ENCODE measurements around the gene B3GNT8. TPM values are rescaled to one million over a fixed set of nuclear protein-coding genes. Genes with fewer than 3 reads are reported as not detected.

The B3GNT8 gene
- polyA plus RNA-seq, 1 donor from 2014 or later = not detected

DNA sequence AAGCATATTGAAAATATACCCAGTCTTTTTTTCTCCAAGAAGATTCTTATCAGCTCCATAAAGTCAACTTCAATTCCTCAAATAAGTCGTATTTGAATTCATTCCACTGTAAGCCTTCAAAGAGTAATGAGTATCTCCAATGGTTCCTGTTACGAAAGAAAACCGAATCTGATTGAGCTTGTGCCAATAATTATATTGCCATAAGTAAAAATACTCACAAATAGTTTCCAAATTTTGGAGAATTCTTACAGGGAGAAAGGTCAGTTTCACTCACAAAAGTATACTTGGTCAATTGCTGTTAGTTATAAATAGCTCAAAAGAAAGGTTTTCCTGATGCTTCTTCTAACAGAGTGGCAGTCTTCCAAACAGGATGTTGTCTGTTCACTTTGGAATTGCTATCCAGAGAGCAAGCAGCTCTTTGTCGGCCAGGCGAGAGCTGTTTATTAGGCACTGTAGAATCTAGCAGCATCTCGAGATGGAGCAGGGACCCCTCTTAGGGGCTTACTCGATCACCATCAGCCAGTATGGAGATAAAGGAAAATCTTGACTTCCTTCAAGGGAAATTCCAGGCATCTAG, 29.3 kb upstream of the B3GNT8 start (continued):
- TF ChIP-seq, protein P1, sequence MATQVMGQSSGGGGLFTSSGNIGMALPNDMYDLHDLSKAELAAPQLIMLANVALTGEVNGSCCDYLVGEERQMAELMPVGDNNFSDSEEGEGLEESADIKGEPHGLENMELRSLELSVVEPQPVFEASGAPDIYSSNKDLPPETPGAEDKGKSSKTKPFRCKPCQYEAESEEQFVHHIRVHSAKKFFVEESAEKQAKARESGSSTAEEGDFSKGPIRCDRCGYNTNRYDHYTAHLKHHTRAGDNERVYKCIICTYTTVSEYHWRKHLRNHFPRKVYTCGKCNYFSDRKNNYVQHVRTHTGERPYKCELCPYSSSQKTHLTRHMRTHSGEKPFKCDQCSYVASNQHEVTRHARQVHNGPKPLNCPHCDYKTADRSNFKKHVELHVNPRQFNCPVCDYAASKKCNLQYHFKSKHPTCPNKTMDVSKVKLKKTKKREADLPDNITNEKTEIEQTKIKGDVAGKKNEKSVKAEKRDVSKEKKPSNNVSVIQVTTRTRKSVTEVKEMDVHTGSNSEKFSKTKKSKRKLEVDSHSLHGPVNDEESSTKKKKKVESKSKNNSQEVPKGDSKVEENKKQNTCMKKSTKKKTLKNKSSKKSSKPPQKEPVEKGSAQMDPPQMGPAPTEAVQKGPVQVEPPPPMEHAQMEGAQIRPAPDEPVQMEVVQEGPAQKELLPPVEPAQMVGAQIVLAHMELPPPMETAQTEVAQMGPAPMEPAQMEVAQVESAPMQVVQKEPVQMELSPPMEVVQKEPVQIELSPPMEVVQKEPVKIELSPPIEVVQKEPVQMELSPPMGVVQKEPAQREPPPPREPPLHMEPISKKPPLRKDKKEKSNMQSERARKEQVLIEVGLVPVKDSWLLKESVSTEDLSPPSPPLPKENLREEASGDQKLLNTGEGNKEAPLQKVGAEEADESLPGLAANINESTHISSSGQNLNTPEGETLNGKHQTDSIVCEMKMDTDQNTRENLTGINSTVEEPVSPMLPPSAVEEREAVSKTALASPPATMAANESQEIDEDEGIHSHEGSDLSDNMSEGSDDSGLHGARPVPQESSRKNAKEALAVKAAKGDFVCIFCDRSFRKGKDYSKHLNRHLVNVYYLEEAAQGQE (IDR thresholded peaks at IDR 0.05; ENCODE audit: borderline replicate concordance) = no peak

DNA sequence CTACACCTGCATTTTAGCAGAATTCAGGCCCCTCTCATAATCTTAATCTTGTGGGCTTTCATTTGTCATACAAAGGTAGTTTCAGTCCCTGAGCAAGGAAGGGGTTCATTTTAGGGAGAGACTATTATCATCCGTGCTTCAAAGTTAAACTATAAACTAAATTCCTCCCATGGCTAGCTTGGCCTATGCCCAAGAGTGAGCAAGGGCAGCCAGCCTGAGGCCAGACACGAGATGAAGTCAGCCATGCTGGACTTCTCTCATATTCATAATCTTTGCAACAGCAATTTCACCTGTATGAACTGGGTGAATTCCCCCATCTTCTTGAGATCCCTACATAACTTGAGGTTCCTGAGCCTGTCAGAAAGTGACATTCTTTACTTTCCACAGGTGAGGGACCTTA, 28.8 kb upstream of the B3GNT8 start:
- H3K27me3 ChIP-seq (ENCODE audit: insufficient read depth, low read depth, low read length) = no peaks in the 10 kb centered on the region

More for the DNA sequence above, 28.8 kb upstream of the B3GNT8 start:
- no peaks in the 10 kb centered on the region for H4K20me1 ChIP-seq (ENCODE audit: insufficient read depth)
- H3K9me2 ChIP-seq (ENCODE audit: insufficient read depth, low read length) = no peaks in the 10 kb centered on the region
- no peak for TF ChIP-seq TAF1 (IDR thresholded peaks at IDR 0.05; ENCODE audit: low read depth)
- no peak for TF ChIP-seq MXI1 (conservative IDR thresholded peaks at IDR 0.05; ENCODE audit: poor library complexity, severe bottlenecking)
- TF ChIP-seq, protein P2, sequence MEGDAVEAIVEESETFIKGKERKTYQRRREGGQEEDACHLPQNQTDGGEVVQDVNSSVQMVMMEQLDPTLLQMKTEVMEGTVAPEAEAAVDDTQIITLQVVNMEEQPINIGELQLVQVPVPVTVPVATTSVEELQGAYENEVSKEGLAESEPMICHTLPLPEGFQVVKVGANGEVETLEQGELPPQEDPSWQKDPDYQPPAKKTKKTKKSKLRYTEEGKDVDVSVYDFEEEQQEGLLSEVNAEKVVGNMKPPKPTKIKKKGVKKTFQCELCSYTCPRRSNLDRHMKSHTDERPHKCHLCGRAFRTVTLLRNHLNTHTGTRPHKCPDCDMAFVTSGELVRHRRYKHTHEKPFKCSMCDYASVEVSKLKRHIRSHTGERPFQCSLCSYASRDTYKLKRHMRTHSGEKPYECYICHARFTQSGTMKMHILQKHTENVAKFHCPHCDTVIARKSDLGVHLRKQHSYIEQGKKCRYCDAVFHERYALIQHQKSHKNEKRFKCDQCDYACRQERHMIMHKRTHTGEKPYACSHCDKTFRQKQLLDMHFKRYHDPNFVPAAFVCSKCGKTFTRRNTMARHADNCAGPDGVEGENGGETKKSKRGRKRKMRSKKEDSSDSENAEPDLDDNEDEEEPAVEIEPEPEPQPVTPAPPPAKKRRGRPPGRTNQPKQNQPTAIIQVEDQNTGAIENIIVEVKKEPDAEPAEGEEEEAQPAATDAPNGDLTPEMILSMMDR (IDR thresholded peaks at IDR 0.05; ENCODE audit: poor library complexity, severe bottlenecking) = no peak
- TF ChIP-seq POLR2AphosphoS5 (IDR thresholded peaks at IDR 0.05) = no peak
- TF ChIP-seq SMC3 (conservative IDR thresholded peaks at IDR 0.05; ENCODE audit: poor library complexity) = no peak
- TF ChIP-seq RAD21 (conservative IDR thresholded peaks at IDR 0.05) = no peak
- TF ChIP-seq, protein P1 (IDR thresholded peaks at IDR 0.05; ENCODE audit: borderline replicate concordance) = no peak
- TF ChIP-seq EZH2 (IDR thresholded peaks at IDR 0.05; ENCODE audit: borderline replicate concordance, insufficient read depth, low read length, poor library complexity, severe bottlenecking) = no peak
- no peak for TF ChIP-seq EP300 (conservative IDR thresholded peaks at IDR 0.05; ENCODE audit: poor library complexity, severe bottlenecking)
- no peak overlapping the region for H3K4me3 ChIP-seq (ENCODE audit: low read length)
- no peaks in the 10 kb centered on the region for H3K79me2 ChIP-seq (replicated peaks; ENCODE audit: insufficient read depth, low read length)
- no peak overlapping the region for H3K27ac ChIP-seq (ENCODE audit: low read length)
- no peak overlapping the region for H3K4me2 ChIP-seq (ENCODE audit: low read length)
- no peaks in the 10 kb centered on the region for H3K9me3 ChIP-seq (ENCODE audit: low read length)
- no peaks in the 10 kb centered on the region for H3K36me3 ChIP-seq (ENCODE audit: insufficient read depth, low read length)
- no peak overlapping the region for H2AFZ ChIP-seq (ENCODE audit: low read depth, low read length)
- no peaks in the 10 kb centered on the region for H3F3A ChIP-seq (ENCODE audit: insufficient read depth, low read length, poor library complexity, severe bottlenecking)
- no peak overlapping the region for H3K9ac ChIP-seq (ENCODE audit: low read length)

Data from neural cell (in vitro differentiated cells).